GM23338 (cell line): ENCODE measurements around the gene STARD4. TPM values are rescaled to one million over a fixed set of nuclear protein-coding genes. Genes with fewer than 3 reads are reported as not detected.

Experiments used
- ATAC-seq: fragments of 200-7000 bp; cut with Tn5 transposase; 3 replicates; pipeline ENCODE4 v1.9.1; 2020
- DNase-seq: peaks from one replicate; pipeline ENCODE4 v3.0.0-alpha.2; 2015; ENCODE audit warnings: low spot score
- H2AFZ ChIP-seq: fragments of 200-600 bp; sonication (generic); 2 replicates; pipeline ENCODE4 v1.8.0; 2016; ENCODE audit warnings: antibody characterized with exemption, mild to moderate bottlenecking, moderate library complexity
- H3F3A ChIP-seq: fragments of 200-600 bp; sonication (generic); replicated peaks from 2 replicates; pipeline ENCODE4 v1.8.0; 2017; ENCODE audit warnings: antibody characterized with exemption, mixed run types, low read depth
- H3K27ac ChIP-seq: fragments of 200-600 bp; sonication (generic); 2 replicates; pipeline ENCODE4 v1.6.1; 2016; ENCODE audit warnings: low read depth
- H3K27me3 ChIP-seq: fragments of 200-600 bp; sonication (generic); 2 replicates; pipeline ENCODE4 v1.8.0; 2016; ENCODE audit warnings: mild to moderate bottlenecking, mixed run types, moderate library complexity; ENCODE audit not compliant: insufficient read depth
- H3K36me3 ChIP-seq: fragments of 200-600 bp; sonication (generic); 2 replicates; pipeline ENCODE4 v1.8.0; 2016; ENCODE audit warnings: mild to moderate bottlenecking; ENCODE audit not compliant: insufficient read depth
- H3K4me1 ChIP-seq: fragments of 200-600 bp; sonication (generic); 2 replicates; pipeline ENCODE4 v1.8.0; 2016; ENCODE audit warnings: mild to moderate bottlenecking, moderate library complexity; ENCODE audit not compliant: insufficient read depth
- H3K4me2 ChIP-seq: fragments of 200-600 bp; sonication (generic); 2 replicates; pipeline ENCODE4 v1.7.1; 2017; ENCODE audit warnings: mixed run types
- H3K4me3 ChIP-seq: fragments of 200-600 bp; sonication (generic); 2 replicates; pipeline ENCODE4 v1.6.1; 2016; ENCODE audit warnings: mixed run types
- H3K79me2 ChIP-seq: fragments of 200-600 bp; sonication (generic); replicated peaks from 2 replicates; pipeline ENCODE4 v1.8.0; 2017; ENCODE audit warnings: mild to moderate bottlenecking; ENCODE audit not compliant: insufficient read depth
- H3K9me2 ChIP-seq: fragments of 200-600 bp; sonication (generic); 2 replicates; pipeline ENCODE4 v1.8.0; 2017; ENCODE audit not compliant: insufficient read depth
- H4K20me1 ChIP-seq: fragments of 200-600 bp; sonication (generic); replicated peaks from 2 replicates; pipeline ENCODE4 v1.8.0; 2017; ENCODE audit warnings: mild to moderate bottlenecking; ENCODE audit not compliant: insufficient read depth
- H3K27ac Mint-ChIP-seq: 2 replicates; pipeline ENCODE4 v1.8.0; 2020; ENCODE audit warnings: inconsistent platforms, mild to moderate bottlenecking, moderate library complexity, mixed read lengths
- H3K27me3 Mint-ChIP-seq: 3 replicates; pipeline ENCODE4 v1.8.0; 2022; ENCODE audit warnings: low read depth, mild to moderate bottlenecking, moderate library complexity, mixed read lengths, inconsistent platforms; ENCODE audit not compliant: insufficient read depth, poor library complexity
- H3K36me3 Mint-ChIP-seq: 3 replicates; pipeline ENCODE4 v1.8.0; 2021; ENCODE audit warnings: low read depth, mild to moderate bottlenecking, inconsistent platforms, moderate library complexity, mixed read lengths
- H3K4me1 Mint-ChIP-seq: 3 replicates; pipeline ENCODE4 v1.8.0; 2020; ENCODE audit warnings: mild to moderate bottlenecking, inconsistent platforms, mixed read lengths
- H3K4me3 Mint-ChIP-seq: 3 replicates; pipeline ENCODE4 v1.8.0; 2021; ENCODE audit warnings: moderate library complexity, mild to moderate bottlenecking, inconsistent platforms, mixed read lengths
- H3K9me3 Mint-ChIP-seq: 3 replicates; pipeline ENCODE4 v1.8.0; 2020; ENCODE audit warnings: moderate library complexity, mild to moderate bottlenecking, inconsistent platforms, mixed read lengths
- CREB1 ChIP-seq: fragments of 250-450 bp; sonication (Bioruptor Pico); IDR thresholded peaks from 2 replicates; pipeline ENCODE4 v1.5.0; 2020; ENCODE audit warnings: low read depth, mild to moderate bottlenecking, moderate library complexity
- ETS1 ChIP-seq: IDR thresholded peaks from 2 replicates; pipeline ENCODE4 v1.6.1; 2016; ENCODE audit warnings: antibody characterized with exemption
- EZH2 ChIP-seq: fragments of 200-600 bp; sonication (generic); IDR thresholded peaks from one replicate; pipeline ENCODE4 v1.8.0; 2017; ENCODE audit warnings: antibody characterized with exemption, mild to moderate bottlenecking, low read depth; ENCODE audit not compliant: unreplicated experiment
- EZH2phosphoT487 ChIP-seq: fragments of 200-600 bp; sonication (generic); IDR thresholded peaks from one replicate; pipeline ENCODE4 v1.8.1; 2018; ENCODE audit warnings: antibody characterized with exemption; ENCODE audit not compliant: unreplicated experiment
- NANOG ChIP-seq: IDR thresholded peaks from 2 replicates; pipeline ENCODE4 v1.6.1; 2016; ENCODE audit warnings: antibody characterized with exemption, borderline replicate concordance
- POLR2AphosphoS5 ChIP-seq: IDR thresholded peaks from 2 replicates; pipeline ENCODE4 v1.6.1; 2016; ENCODE audit warnings: antibody characterized with exemption, low read depth
- STAT1 ChIP-seq: IDR thresholded peaks from one replicate; pipeline ENCODE4 v1.6.1; 2016; ENCODE audit warnings: antibody characterized with exemption; ENCODE audit not compliant: unreplicated experiment
- ZNF114 ChIP-seq: fragments of 250-450 bp; sonication (Bioruptor Pico); IDR thresholded peaks from 2 replicates; pipeline ENCODE4 v1.5.0; 2020; ENCODE audit warnings: mild to moderate bottlenecking, moderate library complexity
- ZNF331 ChIP-seq: fragments of 250-450 bp; sonication (Bioruptor Pico); IDR thresholded peaks from 2 replicates; pipeline ENCODE4 v1.5.0; 2020; ENCODE audit warnings: low read depth, mild to moderate bottlenecking, moderate library complexity
- ZNF462 ChIP-seq: fragments of 250-450 bp; sonication (Bioruptor Pico); IDR thresholded peaks from 2 replicates; pipeline ENCODE4 v1.5.0; 2020; ENCODE audit warnings: mild to moderate bottlenecking, moderate library complexity
- polyA plus RNA-seq: library from polyadenylated mRNA; unstranded; fragments of >200 nt; fragmentation: Nextera tagmentation; extraction: Ambion mirVana; gene quantifications from 2 replicates; pipeline ENCODE4 v1.2.1, GENCODE V29; 2016
- total RNA-seq: library from RNA; depleted of rRNA; stranded (reverse); fragments of >200 nt; shearing (Covaris generic); gene quantifications from 2 replicates; pipeline ENCODE4 v1.2.3, GENCODE V29; 2014

The STARD4 gene
- total and polyA plus RNA-seq, 2 experiments from 2014 or later = 25.0 to 92.0 TPM

- Histone ChIP-seq H3K79me2 (no peaks in the 10 kb centered on the region), H3K4me1 (peaks cover 30% of the 10 kb centered on the region), H4K20me1 (no peaks in the 10 kb centered on the region), H3K36me3 (no peaks in the 10 kb centered on the region), H3K27me3 (no peaks in the 10 kb centered on the region), H3K9me2 (peaks cover 4% of the 10 kb centered on the region; the same call in 1 of the 2 replicates), H3K27ac (peak overlapping the region; percentile 75; the same call in 1 of the 2 replicates), H3K4me2 (peak overlapping the region; percentile 14), H3K4me3 (no peak overlapping the region), H2AFZ (no peak overlapping the region), H3F3A (no peaks in the 10 kb centered on the region)
- Mint-ChIP-seq H3K9me3 (no peaks in the 10 kb centered on the region; the same call in 2 of the 3 replicates), H3K4me1 (peaks cover 37% of the 10 kb centered on the region), H3K36me3 (no peaks in the 10 kb centered on the region), H3K4me3 (no peak overlapping the region), H3K27ac (0 out of 2 replicates have a peak overlapping the region, but pooled peaks have one; percentile 5), H3K27me3 (peaks cover 2% of the 10 kb centered on the region)
- DNase-seq (peak; percentile 27), ATAC-seq (no peak)
- TF ChIP-seq EZH2phosphoT487 (no peak), CREB1 (CRISPR knock-in tag) (no peak), ETS1 (no peak), ZNF462 (CRISPR knock-in tag) (no peak), ZNF114 (CRISPR knock-in tag) (no peak), ZNF331 (CRISPR knock-in tag) (no peak), POLR2AphosphoS5 (no peak), EZH2 (no peak), STAT1 (no peak), NANOG (no peak)
These were observed 38.8 kb upstream of the STARD4 start for GRCh38 chr5:111551161-111551560.
